K562 (cell line): ENCODE measurements around the gene TMCC2. TPM values are rescaled to one million over a fixed set of nuclear protein-coding genes. Genes with fewer than 3 reads are reported as not detected.

Experiments used
- ARID4B ChIP-seq: sonication (generic); formaldehyde crosslinking; IDR thresholded peaks from 2 replicates; pipeline ENCODE4 v1.8.0; 2022; ENCODE audit warnings: mild to moderate bottlenecking, missing genetic modification reagents
- BRCA1 ChIP-seq, 2 experiments: fragments of 450-650 bp in 1 of 2; sonication (generic) in 1 of 2; formaldehyde crosslinking in 1 of 2; IDR thresholded peaks; 2 replicates each; pipeline versions ENCODE4 v1.5.0 to v1.6.1; 2017 to 2020; ENCODE audit warnings: mild to moderate bottlenecking in 1 of 2, missing genetic modification reagents in 1 of 2
- MAFK ChIP-seq: IDR thresholded peaks from 2 replicates; pipeline ENCODE4 v1.6.1; 2011; ENCODE audit warnings: low read length, improper control_type of control experiment
- MNT ChIP-seq, 2 experiments: fragments of 450-650 bp; conservative IDR thresholded peaks; 2 replicates each; pipeline ENCODE4 v1.6.1; 2017; ENCODE audit warnings: mild to moderate bottlenecking in 2 of 2, moderate library complexity in 2 of 2
- REST ChIP-seq, 2 experiments: fragments of 450-650 bp; formaldehyde crosslinking in 1 of 2; IDR thresholded peaks; 2 replicates each; pipeline versions ENCODE4 v1.4.0 to v1.6.1; 2014 to 2020; ENCODE audit warnings: mild to moderate bottlenecking in 2 of 2, borderline replicate concordance in 1 of 2, low read depth in 1 of 2
- SRSF1 ChIP-seq: fragments of 200-400 bp; formaldehyde crosslinking; IDR thresholded peaks from 2 replicates; pipeline ENCODE4 v1.6.1; 2017; ENCODE audit warnings: mild to moderate bottlenecking, low read depth, low read length, moderate library complexity
- polyA plus RNA-seq, 8 experiments: library from polyadenylated mRNA; depleted of rRNA in 4 of 8; stranded (reverse) in 5 of 8; unstranded in 3 of 8; fragments of >200 nt; fragmentation: Nextera tagmentation in 2 of 8; fragmentation: Illumina TruSeq in 1 of 8; extraction: Ambion mirVana in 2 of 8; extraction: Trizol in 1 of 8; gene quantifications; 2 replicates each; pipeline versions ENCODE4 v1.2.1 to v1.2.3, GENCODE V29; 2011 to 2014; ENCODE audit warnings: inconsistent platforms in 1 of 8, missing spikeins in 1 of 8
- total RNA-seq, 7 experiments: library from RNA; depleted of rRNA in 6 of 7; stranded (reverse); fragments of >200 nt in 6 of 7; fragmentation: Illumina TruSeq in 2 of 7; extraction: Trizol in 2 of 7; gene quantifications; 2 replicates each; pipeline versions ENCODE4 v1.2.1 to v1.2.3, GENCODE V29; 2011 to 2021; ENCODE audit warnings: low replicate concordance in 1 of 7
- TF ChIP-seq, protein P1 (sequence below): fragments of 250-450 bp; sonication (Bioruptor Pico); IDR thresholded peaks from 2 replicates; pipeline ENCODE4 v1.5.0; 2021; ENCODE audit warnings: mild to moderate bottlenecking, borderline replicate concordance

TMCC2 gene
- total and polyA plus RNA-seq, 9 of the 15 experiments (the other 6 are each of a cell fraction or from before 2014, with no cell fraction given) = 0.06 to 1.8 (median 0.98) TPM

DNA sequence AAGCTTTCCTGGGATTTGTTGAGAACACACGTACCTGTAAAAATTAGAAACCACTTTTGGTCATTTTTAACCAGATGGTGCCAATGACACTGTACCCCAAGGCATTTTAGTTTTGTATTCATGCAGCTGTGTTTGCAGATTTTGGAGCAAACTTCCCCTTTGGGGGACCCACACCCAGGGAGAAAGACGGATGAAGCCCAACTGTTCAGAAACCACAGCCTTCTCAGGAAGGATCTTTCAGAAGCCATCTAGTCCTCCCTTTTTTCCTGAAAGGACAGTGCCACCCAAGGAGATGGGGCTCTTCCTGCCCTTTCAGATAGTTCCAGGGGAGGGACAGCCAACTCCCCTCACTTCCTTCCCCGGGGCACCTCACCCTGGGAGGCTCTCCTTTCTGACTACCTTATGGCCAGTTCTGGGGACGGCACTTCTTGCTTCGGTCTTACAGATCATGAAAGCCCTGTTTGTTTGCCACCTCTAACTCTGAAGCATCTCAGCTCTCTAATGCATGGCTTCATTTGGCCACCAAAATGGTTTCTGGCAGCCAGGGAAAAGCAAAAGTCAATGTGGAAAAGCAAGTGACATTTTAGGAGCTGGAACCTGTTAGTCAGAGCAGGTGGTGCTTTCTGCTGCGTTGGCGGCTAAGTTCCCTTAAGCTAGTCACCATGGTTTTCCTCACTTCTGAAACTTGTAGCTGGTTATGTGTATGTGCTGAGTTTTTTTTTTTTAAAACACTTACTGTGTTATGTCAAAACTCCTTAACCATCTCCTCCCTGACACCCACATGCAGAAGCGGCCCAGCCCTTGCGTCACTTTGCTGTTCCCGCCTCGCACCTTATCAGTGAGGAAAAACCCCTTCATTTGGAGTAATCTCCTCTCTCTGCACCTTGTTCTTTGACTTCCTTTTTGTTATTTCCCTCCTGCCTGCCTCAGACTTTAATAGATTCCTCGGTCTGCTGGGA is 10.1 kb downstream of the TMCC2 start (continued):
- TF ChIP-seq, protein P1, sequence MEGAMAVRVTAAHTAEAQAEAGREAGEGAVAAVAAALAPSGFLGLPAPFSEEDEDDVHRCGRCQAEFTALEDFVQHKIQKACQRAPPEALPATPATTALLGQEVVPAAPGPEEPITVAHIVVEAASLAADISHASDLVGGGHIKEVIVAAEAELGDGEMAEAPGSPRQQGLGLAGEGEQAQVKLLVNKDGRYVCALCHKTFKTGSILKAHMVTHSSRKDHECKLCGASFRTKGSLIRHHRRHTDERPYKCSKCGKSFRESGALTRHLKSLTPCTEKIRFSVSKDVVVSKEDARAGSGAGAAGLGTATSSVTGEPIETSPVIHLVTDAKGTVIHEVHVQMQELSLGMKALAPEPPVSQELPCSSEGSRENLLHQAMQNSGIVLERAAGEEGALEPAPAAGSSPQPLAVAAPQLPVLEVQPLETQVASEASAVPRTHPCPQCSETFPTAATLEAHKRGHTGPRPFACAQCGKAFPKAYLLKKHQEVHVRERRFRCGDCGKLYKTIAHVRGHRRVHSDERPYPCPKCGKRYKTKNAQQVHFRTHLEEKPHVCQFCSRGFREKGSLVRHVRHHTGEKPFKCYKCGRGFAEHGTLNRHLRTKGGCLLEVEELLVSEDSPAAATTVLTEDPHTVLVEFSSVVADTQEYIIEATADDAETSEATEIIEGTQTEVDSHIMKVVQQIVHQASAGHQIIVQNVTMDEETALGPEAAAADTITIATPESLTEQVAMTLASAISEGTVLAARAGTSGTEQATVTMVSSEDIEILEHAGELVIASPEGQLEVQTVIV (CRISPR knock-in tag) = no peak
- TF ChIP-seq MNT (conservative IDR thresholded peaks at IDR 0.05) (peak in 1 of 2 experiments; percentile 46; a peak in 1 of 4 replicates), ARID4B (no peak), BRCA1 (IDR thresholded peaks at IDR 0.05) (no peak), BRCA1 (CRISPR knock-in tag; IDR thresholded peaks at IDR 0.05) (no peak), MAFK (no peak), SRSF1 (no peak), REST (IDR thresholded peaks at IDR 0.05; ENCODE audit: borderline replicate concordance) (no peak), REST (CRISPR knock-in tag; IDR thresholded peaks at IDR 0.05; ENCODE audit: low read depth) (no peak)
